Measurements from ENCODE around the gene DNAAF9.

DNAAF9 gene

DNA sequence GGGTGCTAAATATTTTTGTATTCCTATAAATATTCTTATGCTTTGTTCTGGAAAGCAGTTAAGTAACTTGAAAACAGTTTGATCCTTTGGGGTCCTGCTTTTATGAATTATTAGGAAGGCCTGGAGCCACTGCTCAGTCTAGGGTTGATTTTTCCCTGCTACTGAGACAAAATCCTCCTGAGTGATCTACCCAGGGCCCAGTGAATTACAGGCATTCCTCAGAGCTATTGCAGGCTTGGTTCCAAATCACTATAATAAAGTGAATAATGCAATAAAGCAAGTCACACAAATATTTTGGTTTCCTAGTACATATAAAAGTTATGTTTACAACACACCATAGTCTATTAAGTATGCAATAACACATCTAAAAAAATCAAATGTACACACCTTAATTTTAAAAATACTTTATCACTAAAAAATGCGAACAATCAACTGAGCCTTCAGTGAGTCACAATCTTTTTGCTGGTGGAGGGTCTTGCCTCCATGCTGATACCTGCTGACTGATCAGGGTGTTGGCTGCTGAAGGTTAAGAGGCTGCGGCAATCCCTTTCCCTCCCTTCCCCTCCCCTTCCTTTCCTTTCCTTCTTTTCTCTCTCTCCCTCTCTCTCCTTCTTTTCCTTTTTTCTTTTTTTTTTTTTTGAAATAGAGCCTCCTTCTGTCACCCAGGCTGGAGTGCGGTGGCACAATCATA lies 43.0 kb downstream of the DNAAF9 start:
- DNase-seq = no peak

DNA sequence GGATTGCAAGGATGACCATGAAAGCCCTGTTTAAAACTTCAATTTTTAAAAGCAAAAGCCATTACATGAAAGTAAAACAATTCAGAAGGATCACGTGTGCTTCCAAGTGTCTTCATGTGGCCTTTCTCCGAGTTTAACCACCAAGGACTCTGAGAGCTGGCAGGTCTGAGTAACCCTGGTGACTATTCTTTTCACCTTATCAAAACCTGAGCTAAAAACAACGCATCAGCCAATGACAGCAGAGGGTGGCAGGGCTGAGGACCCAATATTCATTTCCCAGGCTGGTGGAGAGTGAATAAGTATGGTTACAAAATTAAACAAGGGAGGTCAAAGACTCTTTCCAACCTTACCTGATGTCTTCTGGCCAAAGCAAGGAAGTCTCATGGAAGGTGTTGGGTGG lies 46.7 kb downstream of the DNAAF9 start:
- DNase-seq = no peak

DNA sequence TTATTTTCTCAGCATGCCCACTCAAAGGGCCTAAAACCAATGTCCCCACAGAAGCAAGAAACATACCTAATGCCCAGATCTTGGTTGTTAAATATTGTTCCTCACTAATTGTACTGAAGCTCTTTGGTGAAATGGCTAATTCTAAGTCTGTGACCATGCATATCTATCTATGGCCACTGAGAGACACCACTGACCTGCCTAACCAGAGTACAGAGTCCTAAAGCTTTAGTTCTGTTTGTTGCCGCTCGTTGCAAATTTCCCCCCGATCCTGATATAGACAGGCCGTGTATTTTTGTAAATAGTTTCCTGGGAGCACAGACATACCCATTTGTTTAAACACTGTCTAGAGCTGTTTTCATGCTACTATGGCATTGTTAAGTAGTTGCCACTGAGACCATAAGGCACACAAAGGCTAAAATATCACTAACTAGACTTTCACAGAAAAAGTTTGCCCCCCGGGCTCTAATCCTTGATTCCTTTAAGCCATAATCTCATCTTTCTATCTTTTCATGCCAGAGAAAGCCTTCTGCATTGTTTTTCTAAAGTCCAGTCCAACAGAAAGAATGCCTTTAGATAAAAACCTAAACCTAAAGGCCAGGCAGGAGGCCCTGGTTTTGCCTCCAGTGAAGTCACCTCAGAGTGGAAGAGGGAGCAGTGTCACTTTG lies 48.7 kb downstream of the DNAAF9 start:
- no peak for DNase-seq

Measured in NCI-H187 (cell line).